ENCODE results near the gene RGS9.
A peak's percentile ranks its signal among the peaks of the same experiment; 100 is the strongest.

Gene RGS9

DNA sequence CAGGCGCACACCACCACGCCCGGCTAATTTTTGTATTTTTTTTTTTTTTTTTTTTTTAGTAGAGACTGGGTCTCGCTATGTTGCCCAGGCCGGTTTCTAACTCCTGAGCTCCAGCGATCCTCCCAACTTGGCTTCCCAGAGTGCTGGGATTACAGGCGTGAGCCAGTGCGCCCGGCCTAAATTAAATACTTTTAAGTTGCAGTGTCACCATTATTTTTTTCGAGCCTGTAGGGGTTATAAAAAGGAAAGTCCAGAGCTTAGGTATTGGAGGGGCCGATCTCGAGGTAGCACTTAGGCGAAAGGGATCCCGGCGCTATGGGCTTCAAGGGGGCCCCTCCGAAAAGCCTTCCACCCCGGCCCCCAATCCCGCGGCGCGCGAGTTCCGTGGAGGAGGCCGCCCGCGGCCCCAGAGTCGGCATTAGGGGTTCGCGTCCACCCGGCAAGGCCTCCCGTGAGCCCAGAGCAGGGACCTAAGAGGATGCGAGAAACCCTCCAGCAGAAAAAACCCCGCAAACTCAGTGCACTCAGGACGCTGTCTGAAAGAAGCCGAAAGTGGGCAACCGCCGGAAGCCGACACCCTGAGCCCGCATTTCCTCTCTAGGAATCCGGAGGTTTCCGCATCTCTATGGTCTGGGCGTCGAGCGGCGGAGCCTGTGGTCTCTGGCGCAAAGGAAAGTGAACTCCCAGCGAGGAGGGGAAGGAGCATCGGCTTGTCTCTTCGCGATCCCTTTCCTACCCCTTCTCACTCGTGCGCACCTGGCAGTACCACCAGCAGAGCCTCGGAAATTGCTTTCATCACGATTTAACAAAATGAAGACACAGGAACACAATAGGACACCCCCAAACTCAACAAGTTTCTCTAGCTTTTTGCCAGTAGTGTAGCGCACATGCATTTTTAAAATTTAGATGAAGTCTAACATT is 14.1 kb upstream of the RGS9 start:
- no peak overlapping the region for H3K4ac ChIP-seq (ENCODE audit: low read length)
- no CpG with 5 or more reads among the region's 55 CpGs for WGBS, 2 donors (ENCODE audit: extremely low coverage in 2 of 2, insufficient read length in 2 of 2, insufficient replicate concordance in 1 of 2)
- peak; percentile 88 for DNase-seq (ENCODE audit: low spot score)
- peak overlapping the region; percentile 60 for H3K4me2 ChIP-seq (ENCODE audit: insufficient read depth, low read length, poor library complexity, severe bottlenecking)
- no peak overlapping the region for H3K18ac ChIP-seq (ENCODE audit: low read length)
- no peak overlapping the region for H3K14ac ChIP-seq (ENCODE audit: low read length)
- peak overlapping the region; percentile 91 for H2AFZ ChIP-seq (ENCODE audit: low read length)
- H2BK12ac ChIP-seq (ENCODE audit: low read length): no peak overlapping the region
- H3K9ac ChIP-seq (ENCODE audit: low read depth, low read length, poor library complexity): no peak overlapping the region
- no peaks in the 10 kb centered on the region for H3K79me1 ChIP-seq (ENCODE audit: low read depth, low read length)
- H2BK15ac ChIP-seq (ENCODE audit: low read length): no peak overlapping the region
- H3K27me3 ChIP-seq (ENCODE audit: control insufficient read depth in 3 of 3, insufficient read depth in 3 of 3, low read depth in 1 of 3, low read length in 3 of 3): peaks cover 0 to 7% (median 0%) of the 10 kb centered on the region in 3 experiments
- H3K27ac ChIP-seq (replicated peaks; ENCODE audit: low read length): no peak overlapping the region
- peak overlapping the region; percentile 61 to 80 for H3K4me3 ChIP-seq (ENCODE audit: low read length in 2 of 2)
- no peak overlapping the region for H2BK5ac ChIP-seq (ENCODE audit: low read length)
- no peak overlapping the region for H2BK120ac ChIP-seq (ENCODE audit: low read depth, low read length)
- H4K8ac ChIP-seq (ENCODE audit: low read depth, low read length): no peak overlapping the region
- H4K91ac ChIP-seq (ENCODE audit: low read depth, low read length, poor library complexity): no peak overlapping the region
- H3K36me3 ChIP-seq (replicated peaks in 1 of 2; ENCODE audit: control insufficient read depth in 2 of 2, insufficient read depth in 2 of 2, low read length in 2 of 2): no peaks in the 10 kb centered on the region
- H2AK5ac ChIP-seq (ENCODE audit: low read depth, low read length): no peak overlapping the region
- H3K4me1 ChIP-seq (ENCODE audit: control insufficient read depth in 2 of 2, insufficient read depth in 1 of 2, low read depth in 1 of 2, low read length in 2 of 2): peaks cover 2 to 4% of the 10 kb centered on the region in 2 donors
- H3K23ac ChIP-seq (ENCODE audit: low read depth, low read length, poor library complexity): no peak overlapping the region
- no peaks in the 10 kb centered on the region for H3K9me3 ChIP-seq (replicated peaks in 1 of 2; ENCODE audit: control insufficient read depth in 2 of 2, insufficient read depth in 1 of 2, low read depth in 1 of 2, low read length in 2 of 2)

DNA sequence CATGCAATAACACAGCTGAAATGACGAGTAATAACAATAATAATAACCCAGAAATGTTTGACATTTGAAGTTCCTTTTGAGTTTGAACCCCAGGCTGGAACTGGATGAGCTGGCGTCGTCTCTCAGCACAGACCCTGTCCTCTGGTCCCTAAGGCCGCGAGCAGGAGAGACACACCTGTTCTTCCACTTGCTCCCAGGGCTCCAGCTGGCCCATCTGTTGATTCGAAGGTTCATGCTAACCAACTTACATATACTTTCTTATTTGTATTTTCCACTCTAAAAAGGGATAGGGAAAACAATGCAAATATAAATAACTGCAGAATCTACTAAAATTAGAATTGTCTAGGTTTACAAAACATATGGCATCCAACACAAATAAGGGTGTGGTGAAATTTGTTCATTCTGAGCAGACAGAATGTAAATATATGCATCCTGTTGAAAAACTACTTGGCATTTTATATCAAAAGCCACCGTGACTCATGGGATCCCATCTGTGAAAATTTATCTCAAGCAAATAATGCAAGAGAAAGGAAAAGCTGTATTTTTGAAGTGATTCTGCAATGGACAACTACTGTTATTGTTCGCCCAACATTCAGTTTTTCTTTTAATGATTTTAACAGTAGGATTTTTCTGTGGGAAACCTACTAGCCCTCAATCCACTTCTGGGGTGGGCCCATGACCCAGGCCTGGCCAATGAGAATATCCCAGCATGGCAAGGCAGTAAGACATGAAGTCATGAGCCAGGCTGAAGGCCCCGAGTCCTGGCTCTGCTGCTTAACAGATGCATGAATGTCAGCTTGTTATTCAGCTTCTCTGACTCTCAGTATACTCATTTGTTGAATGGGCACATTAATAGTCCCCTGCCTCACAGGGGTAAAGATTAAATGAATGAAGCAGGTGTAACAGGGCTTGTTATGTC is 13.2 kb upstream of the RGS9 start:
- Histone ChIP-seq H3K4ac (ENCODE audit: low read length) (no peak overlapping the region), H2AK5ac (ENCODE audit: low read depth, low read length) (no peak overlapping the region), H3K14ac (ENCODE audit: low read length) (no peak overlapping the region), H3K36me3 (replicated peaks in 1 of 2; ENCODE audit: control insufficient read depth in 2 of 2, insufficient read depth in 2 of 2, low read length in 2 of 2) (no peaks in the 10 kb centered on the region), H2BK15ac (ENCODE audit: low read length) (no peak overlapping the region), H2BK120ac (ENCODE audit: low read depth, low read length) (no peak overlapping the region), H4K8ac (ENCODE audit: low read depth, low read length) (no peak overlapping the region), H2AFZ (ENCODE audit: low read length) (peak overlapping the region; percentile 91), H3K4me1 (ENCODE audit: control insufficient read depth in 2 of 2, insufficient read depth in 1 of 2, low read depth in 1 of 2, low read length in 2 of 2) (peaks cover 2 to 4% of the 10 kb centered on the region in 2 donors), H3K27ac (replicated peaks; ENCODE audit: low read length) (no peak overlapping the region), H3K9me3 (replicated peaks in 1 of 2; ENCODE audit: control insufficient read depth in 2 of 2, insufficient read depth in 1 of 2, low read depth in 1 of 2, low read length in 2 of 2) (no peaks in the 10 kb centered on the region), H3K27me3 (ENCODE audit: control insufficient read depth in 3 of 3, insufficient read depth in 3 of 3, low read depth in 1 of 3, low read length in 3 of 3) (peaks cover 0 to 11% (median 0%) of the 10 kb centered on the region in 3 experiments), H3K18ac (ENCODE audit: low read length) (no peak overlapping the region), H3K4me2 (ENCODE audit: insufficient read depth, low read length, poor library complexity, severe bottlenecking) (no peak overlapping the region), H2BK5ac (ENCODE audit: low read length) (no peak overlapping the region), H4K91ac (ENCODE audit: low read depth, low read length, poor library complexity) (no peak overlapping the region), H3K4me3 (ENCODE audit: low read length in 2 of 2) (peak overlapping the region in 1 of 2 donors; percentile 61), H2BK12ac (ENCODE audit: low read length) (no peak overlapping the region), H3K23ac (ENCODE audit: low read depth, low read length, poor library complexity) (no peak overlapping the region), H3K9ac (ENCODE audit: low read depth, low read length, poor library complexity) (no peak overlapping the region), H3K79me1 (ENCODE audit: low read depth, low read length) (no peaks in the 10 kb centered on the region)
- WGBS, 2 donors (ENCODE audit: extremely low coverage in 2 of 2, insufficient read length in 2 of 2, insufficient replicate concordance in 1 of 2): no CpG with 5 or more reads among the region's 9 CpGs
- no peak for DNase-seq (ENCODE audit: low spot score)

DNA sequence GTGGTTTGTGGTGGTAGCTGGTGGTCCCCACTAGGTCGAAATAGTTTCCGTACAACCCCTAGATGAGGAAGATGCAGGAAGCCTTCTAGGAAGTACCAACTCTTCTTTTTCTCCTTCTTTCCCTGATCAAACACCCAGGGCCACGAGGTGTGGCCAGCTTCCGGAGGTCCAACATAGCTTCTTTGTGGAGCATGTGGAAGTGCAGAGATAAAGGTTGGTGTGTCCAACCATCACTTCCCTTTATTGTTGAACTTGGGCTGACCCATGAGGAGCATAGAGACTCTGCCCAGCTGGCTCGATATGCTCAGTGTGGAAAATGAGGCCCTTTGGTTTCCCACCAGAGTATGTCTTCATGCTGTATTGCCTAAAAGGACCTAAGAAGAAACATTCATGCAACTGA is 6.3 kb upstream of the RGS9 start:
- Histone ChIP-seq H3K4me1 (ENCODE audit: control insufficient read depth in 2 of 2, insufficient read depth in 1 of 2, low read depth in 1 of 2, low read length in 2 of 2) (no peaks in the 10 kb centered on the region), H3K14ac (ENCODE audit: low read length) (no peak overlapping the region), H2BK12ac (ENCODE audit: low read length) (no peak overlapping the region), H3K4ac (ENCODE audit: low read length) (no peak overlapping the region), H2AFZ (ENCODE audit: low read length) (no peak overlapping the region), H2BK15ac (ENCODE audit: low read length) (no peak overlapping the region), H3K9me3 (replicated peaks in 1 of 2; ENCODE audit: control insufficient read depth in 2 of 2, insufficient read depth in 1 of 2, low read depth in 1 of 2, low read length in 2 of 2) (no peaks in the 10 kb centered on the region), H3K27ac (replicated peaks; ENCODE audit: low read length) (no peak overlapping the region), H2BK5ac (ENCODE audit: low read length) (no peak overlapping the region), H2BK120ac (ENCODE audit: low read depth, low read length) (no peak overlapping the region), H3K79me1 (ENCODE audit: low read depth, low read length) (no peaks in the 10 kb centered on the region), H4K8ac (ENCODE audit: low read depth, low read length) (no peak overlapping the region), H4K91ac (ENCODE audit: low read depth, low read length, poor library complexity) (no peak overlapping the region), H3K4me3 (ENCODE audit: low read length in 2 of 2) (no peak overlapping the region), H3K9ac (ENCODE audit: low read depth, low read length, poor library complexity) (no peak overlapping the region), H3K27me3 (ENCODE audit: control insufficient read depth in 3 of 3, insufficient read depth in 3 of 3, low read depth in 1 of 3, low read length in 3 of 3) (peaks cover 0 to 42% (median 0%) of the 10 kb centered on the region in 3 experiments), H2AK5ac (ENCODE audit: low read depth, low read length) (no peak overlapping the region), H3K23ac (ENCODE audit: low read depth, low read length, poor library complexity) (no peak overlapping the region), H3K4me2 (ENCODE audit: insufficient read depth, low read length, poor library complexity, severe bottlenecking) (no peak overlapping the region), H3K18ac (ENCODE audit: low read length) (no peak overlapping the region), H3K36me3 (replicated peaks in 1 of 2; ENCODE audit: control insufficient read depth in 2 of 2, insufficient read depth in 2 of 2, low read length in 2 of 2) (no peaks in the 10 kb centered on the region)
- DNase-seq (ENCODE audit: low spot score): no peak
- WGBS, 2 donors (ENCODE audit: extremely low coverage in 2 of 2, insufficient read length in 2 of 2, insufficient replicate concordance in 1 of 2): no CpG with 5 or more reads among the region's 5 CpGs

DNA sequence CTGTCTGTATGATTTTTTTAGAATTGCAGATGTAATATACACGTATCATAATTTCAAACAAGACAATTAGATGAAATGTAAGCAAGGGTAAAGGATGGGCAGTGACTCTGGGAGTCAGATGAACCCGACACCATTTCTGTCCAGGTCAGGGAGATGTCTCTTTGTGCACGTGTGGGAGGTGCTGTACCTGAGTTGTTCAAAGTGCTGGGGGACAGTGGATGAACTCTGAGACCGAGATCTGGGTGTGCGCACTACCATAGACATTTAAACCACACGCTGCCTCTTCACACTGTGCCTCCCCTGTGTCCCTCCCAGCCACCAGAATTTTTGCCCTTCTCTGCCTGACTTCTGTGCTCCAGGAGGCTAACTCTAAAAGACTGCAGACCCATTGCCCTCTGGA is 5.9 kb upstream of the RGS9 start:
- no peak overlapping the region for H2BK12ac ChIP-seq (ENCODE audit: low read length)
- no peak overlapping the region for H3K14ac ChIP-seq (ENCODE audit: low read length)
- H2AK5ac ChIP-seq (ENCODE audit: low read depth, low read length): no peak overlapping the region
- H3K79me1 ChIP-seq (ENCODE audit: low read depth, low read length): no peaks in the 10 kb centered on the region
- H3K4me1 ChIP-seq (ENCODE audit: control insufficient read depth in 2 of 2, insufficient read depth in 1 of 2, low read depth in 1 of 2, low read length in 2 of 2): no peaks in the 10 kb centered on the region
- H2AFZ ChIP-seq (ENCODE audit: low read length): no peak overlapping the region
- H3K18ac ChIP-seq (ENCODE audit: low read length): no peak overlapping the region
- no peak overlapping the region for H2BK5ac ChIP-seq (ENCODE audit: low read length)
- no peak overlapping the region for H3K4me2 ChIP-seq (ENCODE audit: insufficient read depth, low read length, poor library complexity, severe bottlenecking)
- WGBS, 2 donors (ENCODE audit: extremely low coverage in 2 of 2, insufficient read length in 2 of 2, insufficient replicate concordance in 1 of 2): no CpG with 5 or more reads among the region's 6 CpGs
- H2BK15ac ChIP-seq (ENCODE audit: low read length): no peak overlapping the region
- no peak overlapping the region for H3K9ac ChIP-seq (ENCODE audit: low read depth, low read length, poor library complexity)
- no peaks in the 10 kb centered on the region for H3K36me3 ChIP-seq (replicated peaks in 1 of 2; ENCODE audit: control insufficient read depth in 2 of 2, insufficient read depth in 2 of 2, low read length in 2 of 2)
- no peak for DNase-seq (ENCODE audit: low spot score)
- no peak overlapping the region for H2BK120ac ChIP-seq (ENCODE audit: low read depth, low read length)
- H4K91ac ChIP-seq (ENCODE audit: low read depth, low read length, poor library complexity): no peak overlapping the region
- H3K23ac ChIP-seq (ENCODE audit: low read depth, low read length, poor library complexity): no peak overlapping the region
- H4K8ac ChIP-seq (ENCODE audit: low read depth, low read length): no peak overlapping the region
- H3K4ac ChIP-seq (ENCODE audit: low read length): no peak overlapping the region
- no peaks in the 10 kb centered on the region for H3K9me3 ChIP-seq (replicated peaks in 1 of 2; ENCODE audit: control insufficient read depth in 2 of 2, insufficient read depth in 1 of 2, low read depth in 1 of 2, low read length in 2 of 2)
- H3K27me3 ChIP-seq (ENCODE audit: control insufficient read depth in 3 of 3, insufficient read depth in 3 of 3, low read depth in 1 of 3, low read length in 3 of 3): peaks cover 0 to 46% (median 0%) of the 10 kb centered on the region in 3 experiments
- H3K4me3 ChIP-seq (ENCODE audit: low read length in 2 of 2): no peak overlapping the region
- no peak overlapping the region for H3K27ac ChIP-seq (replicated peaks; ENCODE audit: low read length)

Data from neuronal stem cell (in vitro differentiated cells).